Transverse colon (tissue), 4 donors: Measurements from ENCODE around the gene RAD17.
"Not testable (repeated sequence)": the region's sequence is repeated elsewhere in the genome, so short reads cannot be mapped to it uniquely, and the experiment has no call there.

Experiments used
- CTCF ChIP-seq, 5 experiments: fragments of 200-600 bp in 3 of 5; fragments of 450-650 bp in 2 of 5; sonication (generic) in 3 of 5; IDR thresholded peaks; 1 replicate in 2 of 5; 2 replicates in 3 of 5; pipeline ENCODE4 v1.5.1; 2016 to 2017; ENCODE audit warnings: antibody characterized with exemption in 5 of 5, inconsistent platforms in 3 of 5, mild to moderate bottlenecking in 2 of 5, moderate library complexity in 1 of 5
- EP300 ChIP-seq: sonication (generic); formaldehyde crosslinking; IDR thresholded peaks from one replicate; pipeline ENCODE4 v1.6.1; 2017; ENCODE audit warnings: antibody characterized with exemption, low read depth
- POLR2A ChIP-seq: fragments of 450-650 bp; IDR thresholded peaks from one replicate; pipeline ENCODE4 v1.6.1; 2016; ENCODE audit warnings: antibody characterized with exemption, mild to moderate bottlenecking, moderate library complexity
- POLR2AphosphoS5 ChIP-seq, 3 donors: sonication (generic); formaldehyde crosslinking; IDR thresholded peaks; one replicate each; pipeline ENCODE4 v1.6.1; 2016; ENCODE audit warnings: antibody characterized with exemption in 3 of 3

DNA sequence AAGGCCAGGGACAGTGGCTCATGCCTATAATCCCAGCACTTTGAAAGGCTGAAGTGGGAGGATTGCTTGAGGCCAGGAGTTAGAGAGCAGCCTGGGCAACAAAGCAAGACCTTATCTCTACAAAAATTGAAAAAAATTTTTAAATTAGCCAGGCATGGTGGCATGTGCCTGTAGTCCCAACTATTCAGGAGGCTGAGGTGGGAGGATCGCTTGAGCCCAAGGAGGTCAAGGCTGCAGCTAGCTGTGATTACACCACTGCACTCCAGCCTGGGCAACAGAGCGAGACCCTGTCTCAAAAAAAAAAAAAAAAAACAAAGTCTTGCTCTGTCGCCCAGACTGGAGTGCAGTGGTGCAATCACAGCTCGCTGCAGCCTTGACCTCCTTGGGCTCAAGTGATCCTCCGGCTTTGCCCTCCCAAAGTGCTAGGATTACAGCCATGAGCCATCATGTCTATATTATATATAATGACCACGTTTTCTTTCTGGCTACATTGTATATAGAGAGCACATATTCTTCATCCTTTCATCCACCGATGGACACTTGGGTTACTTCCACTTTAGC, 85.9 kb downstream of the RAD17 start:
- not testable (repeated sequence) for TF ChIP-seq CTCF (IDR thresholded peaks at IDR 0.05); POLR2AphosphoS5 (IDR thresholded peaks at IDR 0.05); POLR2A; EP300
